Endodermal cell (in vitro differentiated cells): ENCODE data around the gene COL27A1. TPM values are rescaled to one million over a fixed set of nuclear protein-coding genes. Genes with fewer than 3 reads are reported as not detected.

Source experiments
- DNase-seq: peaks from one replicate; pipeline ENCODE4 v3.0.0-alpha.2; 2017
- H3K27ac ChIP-seq: 2 replicates; pipeline ENCODE4 v1.5.1; 2013; ENCODE audit warnings: mild to moderate bottlenecking, low read depth, low read length, moderate library complexity
- H3K27me3 ChIP-seq: 2 replicates; pipeline ENCODE4 v1.6.1; 2013; ENCODE audit warnings: mild to moderate bottlenecking, low read length, moderate library complexity; ENCODE audit not compliant: insufficient read depth, control insufficient read depth, poor library complexity, severe bottlenecking
- H3K36me3 ChIP-seq: 2 replicates; pipeline ENCODE4 v1.7.0; 2013; ENCODE audit warnings: mild to moderate bottlenecking, low read length, moderate library complexity; ENCODE audit not compliant: control insufficient read depth, insufficient read depth
- H3K4me1 ChIP-seq: one replicate; pipeline ENCODE4 v1.7.0; 2013; ENCODE audit warnings: low read length; ENCODE audit not compliant: control insufficient read depth, insufficient read depth
- H3K4me3 ChIP-seq: 2 replicates; pipeline ENCODE4 v1.5.1; 2013; ENCODE audit warnings: mild to moderate bottlenecking, low read length, moderate library complexity
- H3K9ac ChIP-seq: 2 replicates; pipeline ENCODE4 v1.6.1; 2013; ENCODE audit warnings: mild to moderate bottlenecking, low read length, moderate library complexity; ENCODE audit not compliant: poor library complexity, severe bottlenecking; ENCODE audit errors: extremely low read depth
- H3K9me3 ChIP-seq: 2 replicates; pipeline ENCODE4 v1.6.1; 2013; ENCODE audit warnings: mild to moderate bottlenecking, low read length, moderate library complexity; ENCODE audit not compliant: control insufficient read depth
- H3K27ac Mint-ChIP-seq: 2 replicates; pipeline ENCODE4 v1.8.0; 2020; ENCODE audit warnings: mixed read lengths
- H3K27me3 Mint-ChIP-seq: 2 replicates; pipeline ENCODE4 v1.8.0; 2021; ENCODE audit warnings: mild to moderate bottlenecking, mixed read lengths; ENCODE audit not compliant: insufficient read depth
- H3K36me3 Mint-ChIP-seq: 2 replicates; pipeline ENCODE4 v1.8.0; 2020; ENCODE audit warnings: low read depth, mixed read lengths
- H3K4me1 Mint-ChIP-seq: 2 replicates; pipeline ENCODE4 v1.8.0; 2020; ENCODE audit warnings: mixed read lengths
- H3K4me3 Mint-ChIP-seq: 2 replicates; pipeline ENCODE4 v1.8.0; 2020; ENCODE audit warnings: mild to moderate bottlenecking, moderate library complexity, mixed read lengths
- H3K9me3 Mint-ChIP-seq: 2 replicates; pipeline ENCODE4 v1.8.0; 2020; ENCODE audit warnings: mild to moderate bottlenecking, mixed read lengths
- CTCF ChIP-seq: fragments of 200-600 bp; sonication (generic); conservative IDR thresholded peaks from 2 replicates; pipeline ENCODE4 v1.5.0; 2021; ENCODE audit warnings: antibody characterized with exemption, mild to moderate bottlenecking
- WGBS, 2 experiments: methylation state at CpG; one replicate each; pipeline versions ENCODE4 v1.1.5 to v1.1.7; 2013; ENCODE audit warnings: missing lambda C conversion rate in 2 of 2, mixed read lengths in 1 of 2; ENCODE audit not compliant: insufficient coverage in 1 of 2, insufficient read length in 1 of 2; 5-methylcytosine and 5-hydroxymethylcytosine counted together
- total RNA-seq, 2 donors: library from RNA; stranded (reverse); fragmentation: NEBNext Ultra II Directional in 1 of 2; extraction: Animal tissue kit (Norgen Biotek cat#: 25700) in 1 of 2; gene quantifications; 2 replicates in 1 of 2; 3 replicates in 1 of 2; pipeline ENCODE4 v1.2.1, GENCODE V29; 2021

COL27A1 gene
- total RNA-seq, 2 donors from 2014 or later: 43.8 to 69.5 TPM

GRCh38 chr9:114196979-114197622, 41.8 kb downstream of the COL27A1 start:
- no peak for DNase-seq
- H3K4me3 ChIP-seq: no peak overlapping the region
- Mint-ChIP-seq H3K36me3 (peaks cover 11% of the 10 kb centered on the region), H3K4me1 (no peaks in the 10 kb centered on the region), H3K27ac (no peak overlapping the region), H3K27me3 (no peaks in the 10 kb centered on the region), H3K9me3 (no peaks in the 10 kb centered on the region), H3K4me3 (no peak overlapping the region)
- WGBS, 2 experiments: 93 to 96% methylated on average over 4 to 8 of the region's 8 CpGs
- peaks cover 95% of the 10 kb centered on the region for H3K36me3 ChIP-seq
- no peaks in the 10 kb centered on the region for H3K4me1 ChIP-seq
- no peak overlapping the region for H3K27ac ChIP-seq
- TF ChIP-seq CTCF: no peak
- H3K9me3 ChIP-seq: no peaks in the 10 kb centered on the region
- H3K9ac ChIP-seq: no peak overlapping the region
- no peaks in the 10 kb centered on the region for H3K27me3 ChIP-seq

GRCh38 chr9:114198249-114199040, 43.1 kb downstream of the COL27A1 start:
- no peak for DNase-seq
- Mint-ChIP-seq H3K4me3 (no peak overlapping the region), H3K27me3 (no peaks in the 10 kb centered on the region), H3K27ac (peak overlapping the region; percentile 48), H3K36me3 (peaks cover 19% of the 10 kb centered on the region), H3K9me3 (no peaks in the 10 kb centered on the region), H3K4me1 (no peaks in the 10 kb centered on the region)
- no peak for TF ChIP-seq CTCF
- H3K4me3 ChIP-seq: no peak overlapping the region
- 92 to 93% methylated on average over 7 to 8 of the region's 8 CpGs for WGBS, 2 experiments
- no peak overlapping the region for H3K27ac ChIP-seq
- H3K36me3 ChIP-seq: peaks cover 95% of the 10 kb centered on the region
- H3K27me3 ChIP-seq: no peaks in the 10 kb centered on the region
- H3K4me1 ChIP-seq: no peaks in the 10 kb centered on the region
- H3K9me3 ChIP-seq: no peaks in the 10 kb centered on the region
- no peak overlapping the region for H3K9ac ChIP-seq

DNA sequence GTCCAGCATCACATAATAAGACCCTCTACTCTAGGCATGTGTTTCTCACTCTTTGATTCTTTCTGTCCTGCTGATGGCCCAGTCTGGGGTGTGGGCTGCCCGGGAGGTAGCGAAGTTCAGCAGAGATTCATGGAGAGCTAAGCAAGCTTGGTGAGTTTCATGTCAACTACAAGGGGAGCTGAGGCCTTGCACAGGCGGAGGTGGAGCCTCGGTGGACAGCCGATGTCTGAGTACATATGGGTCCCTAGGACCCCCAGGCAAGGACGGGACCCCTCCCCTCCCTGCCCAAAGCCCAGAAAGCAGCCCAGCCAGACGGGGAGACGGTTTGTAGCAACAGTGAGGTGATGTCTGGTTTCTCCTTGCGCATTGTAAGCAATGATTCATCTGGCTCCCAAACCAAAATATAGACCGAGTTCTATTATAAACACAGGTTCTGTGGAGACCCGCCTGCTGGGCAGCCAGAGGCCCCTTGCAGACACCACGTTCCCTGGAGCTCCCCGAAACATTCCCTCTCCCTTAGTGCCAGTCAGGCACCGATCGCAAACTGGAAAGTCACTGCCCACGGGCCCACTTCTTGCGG, 45.5 kb downstream of the COL27A1 start:
- H3K9me3 ChIP-seq: no peaks in the 10 kb centered on the region
- no peaks in the 10 kb centered on the region for H3K9me3 Mint-ChIP-seq
- H3K27ac ChIP-seq: no peak overlapping the region
- no peaks in the 10 kb centered on the region for H3K4me1 ChIP-seq
- no peaks in the 10 kb centered on the region for H3K27me3 Mint-ChIP-seq
- WGBS, 2 experiments: 93 to 94% methylated on average over 12 to 17 of the region's 17 CpGs
- DNase-seq: no peak
- TF ChIP-seq CTCF: no peak
- no peaks in the 10 kb centered on the region for H3K27me3 ChIP-seq
- no peaks in the 10 kb centered on the region for H3K4me1 Mint-ChIP-seq
- H3K4me3 ChIP-seq: no peak overlapping the region
- no peak overlapping the region for H3K9ac ChIP-seq
- peaks cover 83% of the 10 kb centered on the region for H3K36me3 ChIP-seq
- H3K27ac Mint-ChIP-seq: peak overlapping the region; percentile 50
- peaks cover 10% of the 10 kb centered on the region for H3K36me3 Mint-ChIP-seq
- H3K4me3 Mint-ChIP-seq: no peak overlapping the region
